ENCODE results near the gene GPAT3.

The GPAT3 gene

GRCh38 chr4:83651846-83652245, 115.9 kb downstream of the GPAT3 start:
- no peak for DNase-seq

Measured in islet precursor cell (in vitro differentiated cells).